ENCODE measurements around the gene MSANTD2.

DNA sequence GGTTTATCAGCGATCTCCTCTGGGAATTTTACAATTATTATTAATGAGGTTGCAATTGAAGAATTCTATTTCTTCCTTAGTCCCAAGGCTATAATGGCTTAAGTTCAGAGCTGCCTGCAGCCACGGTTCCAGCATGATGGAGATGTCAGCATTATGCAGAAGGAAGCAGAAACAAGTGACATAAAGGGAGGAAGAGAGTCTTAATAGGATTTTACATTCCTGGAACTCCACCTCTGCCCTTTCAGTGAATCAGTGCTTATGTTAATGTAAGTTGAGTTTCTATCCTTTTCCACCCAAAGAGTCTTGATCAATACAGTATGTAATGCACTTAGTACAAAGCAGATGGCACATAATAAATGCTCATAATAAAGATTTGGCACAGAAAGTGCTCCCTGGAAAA, 72.1 kb downstream of the MSANTD2 start:
- TF ChIP-seq BHLHE40 (IDR thresholded peaks at IDR 0.05; ENCODE audit: borderline replicate concordance): no peak
- TF ChIP-seq ARNT (IDR thresholded peaks at IDR 0.05): no peak
- no peak for TF ChIP-seq FOXM1 (IDR thresholded peaks at IDR 0.05; ENCODE audit: borderline replicate concordance)
- no peak for TF ChIP-seq SUZ12 (IDR thresholded peaks at IDR 0.05)
- no peak for TF ChIP-seq FOXK2 (IDR thresholded peaks at IDR 0.05)
- no peak for TF ChIP-seq SP1 (IDR thresholded peaks at IDR 0.05)
- TF ChIP-seq PKNOX1 (IDR thresholded peaks at IDR 0.05): no peak
- TF ChIP-seq NFRKB (IDR thresholded peaks at IDR 0.05): no peak
- no peak for TF ChIP-seq ELF4 (IDR thresholded peaks at IDR 0.05)
- TF ChIP-seq CTBP1 (IDR thresholded peaks at IDR 0.05; ENCODE audit: borderline replicate concordance): no peak
